Measurements from ENCODE around the gene SDF4.

DNA sequence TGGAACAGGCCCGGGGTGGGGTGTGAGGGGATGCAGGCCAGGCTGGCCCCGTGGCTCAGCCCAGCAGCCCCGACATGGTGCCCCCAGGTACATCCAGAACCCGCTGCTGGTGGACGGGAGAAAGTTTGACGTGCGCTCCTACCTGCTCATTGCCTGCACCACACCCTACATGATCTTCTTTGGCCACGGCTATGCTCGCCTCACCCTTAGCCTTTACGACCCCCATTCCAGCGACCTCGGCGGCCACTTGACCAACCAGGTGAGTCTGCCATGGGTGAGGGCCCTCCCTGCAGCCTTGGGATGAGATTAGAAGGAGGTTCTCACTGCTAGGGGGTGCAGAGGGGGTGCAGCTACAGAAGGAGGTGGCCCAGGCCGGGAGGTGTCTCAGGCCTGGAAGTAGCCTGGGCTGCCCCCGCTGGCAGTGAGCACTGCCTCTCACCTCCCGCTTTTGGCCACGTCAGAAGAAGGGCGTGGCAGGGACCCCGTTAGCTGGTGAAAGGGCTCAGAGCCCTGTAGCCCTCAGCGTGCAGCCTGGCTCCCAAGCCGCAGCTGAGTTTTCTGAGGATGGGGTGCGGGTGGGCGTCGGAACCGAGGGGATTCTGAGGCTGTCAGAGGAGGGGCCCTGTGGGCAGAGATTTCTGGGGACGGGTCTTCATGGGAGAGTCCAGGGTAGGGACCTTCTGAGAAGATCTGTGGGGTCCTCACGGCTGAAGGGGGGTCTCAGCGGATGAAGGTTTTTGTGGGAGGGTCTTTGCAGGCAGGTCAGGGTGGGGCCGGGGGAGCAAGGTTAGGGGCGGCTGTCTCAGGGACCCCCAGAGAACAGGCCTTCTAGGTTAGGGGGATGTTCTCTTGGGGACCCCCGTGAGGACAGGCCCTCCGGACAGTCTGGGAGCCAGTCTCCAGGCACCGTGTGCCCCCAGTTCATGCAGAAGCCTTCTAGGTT is 47.7 kb downstream of the SDF4 start:
- TF ChIP-seq CTCF (IDR thresholded peaks at IDR 0.05): no peak
- TF ChIP-seq POLR2A (IDR thresholded peaks at IDR 0.05): no peak
- no peak for TF ChIP-seq EP300 (IDR thresholded peaks at IDR 0.05)
- TF ChIP-seq POLR2AphosphoS5 (IDR thresholded peaks at IDR 0.05): no peak

All from upper lobe of left lung (tissue), 4 donors.